ENCODE data around the gene PPP1R26.

Gene PPP1R26

GRCh38 chr9:135461936-135462335, 17.6 kb upstream of the PPP1R26 start:
- DNase-seq = no peak

DNA sequence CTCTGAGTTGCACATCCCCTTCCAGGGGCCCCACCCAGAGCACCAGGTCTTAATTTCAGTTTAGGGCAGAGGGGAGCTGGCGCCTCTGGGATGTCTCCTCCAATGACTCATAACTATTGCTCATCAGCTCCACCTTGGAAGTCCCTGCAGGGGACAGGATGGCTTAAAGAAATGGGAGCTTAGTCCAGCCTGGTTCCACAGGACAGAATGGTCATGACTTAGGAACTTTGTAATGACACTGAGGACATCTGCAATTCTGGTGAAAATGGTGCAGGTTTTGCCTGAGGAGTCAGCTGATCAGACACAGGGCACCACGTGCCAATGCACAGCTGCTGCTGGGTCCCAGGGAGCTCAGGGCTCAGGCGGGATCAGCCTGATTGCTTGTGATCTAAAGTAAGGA, 16.4 kb upstream of the PPP1R26 start:
- DNase-seq = no peak

- DNase-seq = no peak
Measured at GRCh38 chr9:135464181-135464580, 15.4 kb upstream of the PPP1R26 start.

GRCh38 chr9:135468854-135469521, 10.6 kb upstream of the PPP1R26 start:
- DNase-seq = no peak

GRCh38 chr9:135471791-135472640, 7.6 kb upstream of the PPP1R26 start:
- no peak for DNase-seq

DNA sequence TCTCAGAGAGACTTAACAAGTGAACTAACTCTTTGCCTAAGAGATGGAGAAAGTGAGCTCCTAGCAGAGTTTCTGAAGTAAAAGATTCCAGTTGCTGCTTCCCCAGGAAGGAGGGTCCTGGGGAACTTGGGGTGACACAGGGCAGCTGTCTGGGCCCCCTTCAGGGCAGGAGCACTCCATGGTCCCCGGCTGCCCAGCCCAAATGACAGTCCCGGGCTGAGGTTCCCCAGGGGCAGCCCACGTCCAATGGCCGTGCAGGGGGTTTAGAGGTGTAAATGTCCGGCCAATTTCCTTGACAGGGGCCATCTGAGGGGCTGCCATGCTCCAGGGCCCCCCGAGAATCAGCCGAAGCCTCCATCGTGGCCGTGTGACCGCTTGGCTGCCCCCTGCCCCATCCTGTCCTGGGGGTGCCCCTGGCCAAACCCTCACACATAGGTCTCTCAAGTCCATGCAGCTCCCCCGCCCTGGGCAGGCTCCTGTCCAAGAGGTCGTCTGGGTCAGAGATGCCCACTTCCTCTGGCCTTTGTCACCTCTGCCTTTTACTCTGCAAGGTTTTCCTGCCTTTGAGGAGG, 5.5 kb upstream of the PPP1R26 start:
- no peak for DNase-seq

- DNase-seq = no peak
Measured at GRCh38 chr9:135474915-135475314, 4.7 kb upstream of the PPP1R26 start.

- DNase-seq = no peak
Measured at GRCh38 chr9:135476561-135477355, 2.8 kb upstream of the PPP1R26 start.

DNA sequence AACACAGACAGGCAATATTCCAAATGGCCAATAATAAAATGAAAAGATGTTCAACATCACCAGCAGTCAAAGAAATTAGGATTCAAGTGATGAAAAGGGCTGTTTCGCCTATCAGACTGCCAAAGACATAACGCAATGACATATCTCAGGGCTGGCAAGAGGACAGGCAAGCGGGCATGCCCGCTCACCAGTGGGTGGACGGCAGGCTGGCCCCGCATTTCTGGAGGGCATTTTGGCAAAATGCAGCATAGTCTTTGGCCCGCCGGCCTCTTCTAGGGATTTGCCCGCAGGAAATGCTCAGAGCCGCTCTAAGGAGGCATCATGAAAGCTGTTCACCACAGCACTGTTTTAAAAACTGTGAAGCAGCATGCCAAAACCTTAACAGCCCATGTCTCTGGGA, 1.4 kb upstream of the PPP1R26 start:
- no peak for DNase-seq

GRCh38 chr9:135478829-135479468, 633 bp upstream of the PPP1R26 start:
- no peak for DNase-seq

- DNase-seq = no peak
Measured at GRCh38 chr9:135480071-135480939, 723 bp downstream of the PPP1R26 start.

DNA sequence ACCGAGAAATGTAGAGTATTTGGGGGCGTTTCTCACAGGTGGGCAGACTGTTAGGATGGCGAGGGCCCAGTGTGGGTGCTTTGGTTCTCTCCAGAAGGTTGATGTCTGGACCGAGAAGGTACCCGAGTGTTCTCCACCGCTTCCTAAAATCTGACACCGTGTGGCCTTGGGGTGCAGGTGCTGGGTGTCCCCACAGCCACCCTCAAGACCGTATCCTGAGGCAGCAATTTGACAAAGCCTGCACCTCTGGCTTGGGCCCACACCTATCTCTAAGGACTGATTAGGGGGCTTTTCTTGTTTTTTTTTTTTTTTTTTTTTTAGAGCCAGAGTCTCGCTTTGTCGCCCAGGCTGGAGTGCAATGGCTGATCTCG, 1.3 kb downstream of the PPP1R26 start:
- no peak for DNase-seq

GRCh38 chr9:135482015-135482754, 2.6 kb downstream of the PPP1R26 start:
- no peak for DNase-seq

DNA sequence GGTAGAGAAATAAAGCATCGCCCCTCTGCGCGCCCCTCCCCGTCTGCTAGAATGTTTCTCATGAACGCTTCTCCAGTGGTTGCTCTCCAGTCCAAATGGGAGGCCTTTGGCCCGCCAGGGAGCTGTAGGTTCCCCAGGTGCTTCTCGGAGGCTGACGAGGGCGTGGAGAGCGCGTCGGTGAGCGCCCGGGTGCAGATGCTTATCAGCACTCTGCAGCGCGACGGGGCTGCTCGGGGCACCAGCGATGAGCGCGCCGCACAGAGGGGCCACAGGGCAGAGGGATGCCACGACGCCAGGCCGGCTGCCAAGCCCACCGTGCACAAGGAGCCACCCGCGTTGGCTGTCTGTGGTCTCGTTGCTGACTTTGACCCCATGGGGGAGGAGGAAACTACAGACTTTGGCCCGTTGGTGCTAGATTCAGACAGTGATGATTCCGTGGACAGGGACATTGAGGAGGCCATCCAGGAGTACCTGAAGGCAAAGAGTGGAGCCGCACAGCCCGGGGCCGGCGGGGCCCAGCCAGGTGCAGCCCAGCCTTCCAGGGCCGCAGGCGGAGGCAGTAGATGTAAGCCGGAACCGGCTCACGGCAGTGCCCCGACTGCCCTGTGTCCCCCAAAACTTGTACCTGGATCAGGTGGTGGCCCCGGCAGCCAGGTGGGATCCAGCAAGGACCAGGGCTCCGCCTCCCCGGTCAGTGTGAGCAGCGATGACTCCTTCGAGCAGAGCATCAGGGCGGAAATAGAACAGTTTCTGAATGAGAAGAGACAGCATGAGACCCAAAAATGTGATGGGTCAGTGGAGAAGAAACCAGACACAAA, 5.1 kb downstream of the PPP1R26 start:
- DNase-seq = no peak

DNA sequence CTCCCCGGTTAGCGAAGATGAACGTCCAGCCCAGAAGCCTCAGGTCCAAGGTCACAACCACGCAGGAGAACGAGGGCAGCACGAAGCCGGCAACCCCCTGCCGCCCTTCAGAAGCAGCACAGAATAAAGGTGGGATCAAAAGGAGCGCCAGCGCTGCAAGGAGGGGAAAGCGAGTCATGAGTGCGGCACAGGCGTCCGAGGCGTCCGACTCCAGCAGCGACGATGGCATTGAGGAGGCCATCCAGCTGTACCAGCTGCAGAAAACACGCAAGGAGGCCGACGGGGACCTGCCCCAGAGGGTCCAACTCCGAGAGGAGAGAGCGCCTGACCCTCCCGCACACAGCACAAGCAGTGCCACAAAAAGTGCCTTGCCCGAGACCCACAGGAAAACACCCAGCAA, 5.8 kb downstream of the PPP1R26 start:
- DNase-seq = no peak

GRCh38 chr9:135485832-135486231, 6.2 kb downstream of the PPP1R26 start:
- no peak for DNase-seq

- DNase-seq = no peak
Measured at GRCh38 chr9:135486267-135487065, 6.9 kb downstream of the PPP1R26 start.

DNA sequence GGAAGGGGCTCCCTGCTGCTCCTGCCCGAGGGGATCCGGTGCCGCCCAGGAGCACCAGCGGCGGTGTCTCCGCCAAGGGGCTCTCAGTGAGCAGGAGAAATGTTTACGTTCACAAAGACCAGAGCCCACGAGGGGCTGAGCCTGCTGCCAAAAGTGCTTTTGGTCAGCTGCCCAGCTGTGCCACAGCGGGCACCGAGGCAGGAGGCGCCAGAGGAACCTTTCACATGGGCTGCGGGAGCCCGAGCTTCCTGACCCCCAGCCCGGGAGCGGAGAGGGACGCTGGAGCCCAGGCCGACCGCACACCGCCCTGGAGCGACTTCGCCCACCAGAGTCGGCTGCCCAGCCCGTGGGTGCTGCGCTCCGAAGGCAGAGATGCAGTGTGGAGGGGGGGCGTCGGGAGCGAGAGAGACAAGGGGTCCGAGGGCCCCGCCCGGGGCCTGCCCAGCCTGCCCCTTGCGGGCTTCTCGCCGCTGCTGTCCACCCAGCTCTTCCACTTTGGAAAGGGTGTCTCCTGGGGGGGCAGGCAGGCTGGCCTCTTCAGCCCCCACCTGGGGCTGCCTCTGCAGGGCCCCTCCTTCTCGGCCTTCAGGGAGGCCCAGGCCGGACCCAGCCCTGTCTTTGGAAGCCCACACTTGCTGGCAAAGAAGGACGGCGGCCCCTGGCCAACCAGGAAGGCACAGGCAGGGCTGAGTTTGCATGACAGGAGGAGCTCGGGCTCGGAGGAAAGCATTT, 7.9 kb downstream of the PPP1R26 start:
- DNase-seq = no peak

DNA sequence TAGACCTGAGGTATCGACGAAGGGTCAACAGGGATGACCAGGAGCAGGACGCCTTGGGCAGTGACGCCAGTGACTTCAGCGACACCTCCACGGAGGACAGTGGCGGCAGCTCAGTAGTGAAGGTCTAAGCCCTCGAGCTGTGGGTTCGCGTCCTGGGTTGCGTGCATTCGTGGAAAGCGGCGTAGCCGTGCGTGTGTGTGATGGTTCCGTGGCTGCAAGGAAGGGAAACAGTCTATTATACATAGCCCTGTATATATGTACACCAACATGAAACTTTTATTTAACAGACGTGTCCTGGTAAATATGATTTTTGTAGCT, 8.4 kb downstream of the PPP1R26 start:
- DNase-seq = no peak

All from NCI-H1092 (cell line).